ENCODE measurements around the gene RHBDD3. TPM values are rescaled to one million over a fixed set of nuclear protein-coding genes. Genes with fewer than 3 reads are reported as not detected.

The RHBDD3 gene
- total and polyA plus RNA-seq, 9 of the 15 experiments (the other 6 are each of a cell fraction or from before 2014, with no cell fraction given), result 0.32 to 35.6 (median 14.0) TPM

DNA sequence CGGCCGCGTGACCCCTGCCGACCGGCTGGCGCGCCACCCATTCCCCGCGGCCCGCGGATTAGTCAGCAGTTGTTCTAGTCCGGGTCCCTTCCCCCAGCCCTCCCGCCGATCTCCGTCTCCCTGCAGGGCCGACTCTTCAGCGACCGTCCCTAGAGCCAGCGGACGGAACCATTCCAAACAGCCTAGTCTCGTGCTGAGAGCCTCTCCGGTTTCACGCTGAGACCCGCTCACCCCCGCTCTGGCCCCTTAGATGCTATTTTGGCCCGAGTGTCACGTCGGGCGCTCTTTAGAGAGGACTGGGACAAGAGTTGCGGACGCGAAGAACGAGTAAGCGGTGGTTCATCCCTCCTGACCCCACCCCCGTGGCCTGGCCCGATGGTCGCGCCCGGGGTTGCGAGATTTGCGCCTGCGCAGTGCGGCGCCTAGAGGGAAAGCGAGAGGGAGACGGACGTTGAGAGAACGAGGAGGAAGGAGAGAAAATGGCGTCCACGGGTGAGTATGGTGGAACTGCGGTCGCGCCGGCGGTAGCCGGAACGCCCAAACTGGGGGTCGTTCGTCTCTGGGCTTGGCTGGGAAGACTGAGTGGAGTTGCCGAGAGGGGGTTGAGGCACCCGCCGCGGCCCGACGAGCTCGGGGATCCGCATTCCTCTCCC, at the start of gene RHBDD3, which contains the start of gene EWSR1 (continued):
- TF ChIP-seq, protein P1, sequence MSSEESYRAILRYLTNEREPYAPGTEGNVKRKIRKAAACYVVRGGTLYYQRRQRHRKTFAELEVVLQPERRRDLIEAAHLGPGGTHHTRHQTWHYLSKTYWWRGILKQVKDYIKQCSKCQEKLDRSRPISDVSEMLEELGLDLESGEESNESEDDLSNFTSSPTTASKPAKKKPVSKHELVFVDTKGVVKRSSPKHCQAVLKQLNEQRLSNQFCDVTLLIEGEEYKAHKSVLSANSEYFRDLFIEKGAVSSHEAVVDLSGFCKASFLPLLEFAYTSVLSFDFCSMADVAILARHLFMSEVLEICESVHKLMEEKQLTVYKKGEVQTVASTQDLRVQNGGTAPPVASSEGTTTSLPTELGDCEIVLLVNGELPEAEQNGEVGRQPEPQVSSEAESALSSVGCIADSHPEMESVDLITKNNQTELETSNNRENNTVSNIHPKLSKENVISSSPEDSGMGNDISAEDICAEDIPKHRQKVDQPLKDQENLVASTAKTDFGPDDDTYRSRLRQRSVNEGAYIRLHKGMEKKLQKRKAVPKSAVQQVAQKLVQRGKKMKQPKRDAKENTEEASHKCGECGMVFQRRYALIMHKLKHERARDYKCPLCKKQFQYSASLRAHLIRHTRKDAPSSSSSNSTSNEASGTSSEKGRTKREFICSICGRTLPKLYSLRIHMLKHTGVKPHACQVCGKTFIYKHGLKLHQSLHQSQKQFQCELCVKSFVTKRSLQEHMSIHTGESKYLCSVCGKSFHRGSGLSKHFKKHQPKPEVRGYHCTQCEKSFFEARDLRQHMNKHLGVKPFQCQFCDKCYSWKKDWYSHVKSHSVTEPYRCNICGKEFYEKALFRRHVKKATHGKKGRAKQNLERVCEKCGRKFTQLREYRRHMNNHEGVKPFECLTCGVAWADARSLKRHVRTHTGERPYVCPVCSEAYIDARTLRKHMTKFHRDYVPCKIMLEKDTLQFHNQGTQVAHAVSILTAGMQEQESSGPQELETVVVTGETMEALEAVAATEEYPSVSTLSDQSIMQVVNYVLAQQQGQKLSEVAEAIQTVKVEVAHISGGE (CRISPR knock-in tag; IDR thresholded peaks at IDR 0.05), result 0 out of 6 replicates have a peak, but pooled peaks of 1 of the 3 experiments have one; percentile 26
- TF ChIP-seq THRAP3 (IDR thresholded peaks at IDR 0.05; ENCODE audit: borderline replicate concordance) (no peak), NFRKB (IDR thresholded peaks at IDR 0.05; ENCODE audit: low read depth) (peak; percentile 98), RB1 (IDR thresholded peaks at IDR 0.05; ENCODE audit: low read depth) (peak; percentile 53; the same call in 1 of the 2 replicates), PTRF (tag; IDR thresholded peaks at IDR 0.05) (no peak), ZNF57 (CRISPR knock-in tag; IDR thresholded peaks at IDR 0.05) (no peak), COPS2 (conservative IDR thresholded peaks at IDR 0.05) (no peak), KLF10 (CRISPR knock-in tag; IDR thresholded peaks at IDR 0.05) (no peak), U2AF2 (optimal IDR thresholded peaks at IDR 0.05; ENCODE audit: low read depth, low read length) (no peak), ATF1 (CRISPR knock-in tag; IDR thresholded peaks at IDR 0.05) (no peak), ATF1 (tag; IDR thresholded peaks at IDR 0.05) (0 out of 2 replicates have a peak, but pooled peaks have one; percentile 38), SMAD1 (IDR thresholded peaks at IDR 0.05; ENCODE audit: low read depth, low read length, partially characterized antibody) (no peak), ZNF75A (CRISPR knock-in tag; IDR thresholded peaks at IDR 0.05) (no peak), ZC3H8 (IDR thresholded peaks at IDR 0.05) (no peak), FOXP1 (CRISPR knock-in tag; IDR thresholded peaks at IDR 0.05) (peak; percentile 12; the same call in 1 of the 2 replicates), IFI16 (CRISPR knock-in tag; IDR thresholded peaks at IDR 0.05) (no peak), RHOXF2B (CRISPR knock-in tag; conservative IDR thresholded peaks at IDR 0.05) (no peak), HINFP (tag; conservative IDR thresholded peaks at IDR 0.05; ENCODE audit: low read depth) (no peak)
- TF ChIP-seq, protein P2, sequence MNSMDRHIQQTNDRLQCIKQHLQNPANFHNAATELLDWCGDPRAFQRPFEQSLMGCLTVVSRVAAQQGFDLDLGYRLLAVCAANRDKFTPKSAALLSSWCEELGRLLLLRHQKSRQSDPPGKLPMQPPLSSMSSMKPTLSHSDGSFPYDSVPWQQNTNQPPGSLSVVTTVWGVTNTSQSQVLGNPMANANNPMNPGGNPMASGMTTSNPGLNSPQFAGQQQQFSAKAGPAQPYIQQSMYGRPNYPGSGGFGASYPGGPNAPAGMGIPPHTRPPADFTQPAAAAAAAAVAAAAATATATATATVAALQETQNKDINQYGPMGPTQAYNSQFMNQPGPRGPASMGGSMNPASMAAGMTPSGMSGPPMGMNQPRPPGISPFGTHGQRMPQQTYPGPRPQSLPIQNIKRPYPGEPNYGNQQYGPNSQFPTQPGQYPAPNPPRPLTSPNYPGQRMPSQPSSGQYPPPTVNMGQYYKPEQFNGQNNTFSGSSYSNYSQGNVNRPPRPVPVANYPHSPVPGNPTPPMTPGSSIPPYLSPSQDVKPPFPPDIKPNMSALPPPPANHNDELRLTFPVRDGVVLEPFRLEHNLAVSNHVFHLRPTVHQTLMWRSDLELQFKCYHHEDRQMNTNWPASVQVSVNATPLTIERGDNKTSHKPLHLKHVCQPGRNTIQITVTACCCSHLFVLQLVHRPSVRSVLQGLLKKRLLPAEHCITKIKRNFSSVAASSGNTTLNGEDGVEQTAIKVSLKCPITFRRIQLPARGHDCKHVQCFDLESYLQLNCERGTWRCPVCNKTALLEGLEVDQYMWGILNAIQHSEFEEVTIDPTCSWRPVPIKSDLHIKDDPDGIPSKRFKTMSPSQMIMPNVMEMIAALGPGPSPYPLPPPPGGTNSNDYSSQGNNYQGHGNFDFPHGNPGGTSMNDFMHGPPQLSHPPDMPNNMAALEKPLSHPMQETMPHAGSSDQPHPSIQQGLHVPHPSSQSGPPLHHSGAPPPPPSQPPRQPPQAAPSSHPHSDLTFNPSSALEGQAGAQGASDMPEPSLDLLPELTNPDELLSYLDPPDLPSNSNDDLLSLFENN (IDR thresholded peaks at IDR 0.05; ENCODE audit: low read depth in 2 of 2, low read length in 2 of 2), result no peak
- TF ChIP-seq, protein P3, sequence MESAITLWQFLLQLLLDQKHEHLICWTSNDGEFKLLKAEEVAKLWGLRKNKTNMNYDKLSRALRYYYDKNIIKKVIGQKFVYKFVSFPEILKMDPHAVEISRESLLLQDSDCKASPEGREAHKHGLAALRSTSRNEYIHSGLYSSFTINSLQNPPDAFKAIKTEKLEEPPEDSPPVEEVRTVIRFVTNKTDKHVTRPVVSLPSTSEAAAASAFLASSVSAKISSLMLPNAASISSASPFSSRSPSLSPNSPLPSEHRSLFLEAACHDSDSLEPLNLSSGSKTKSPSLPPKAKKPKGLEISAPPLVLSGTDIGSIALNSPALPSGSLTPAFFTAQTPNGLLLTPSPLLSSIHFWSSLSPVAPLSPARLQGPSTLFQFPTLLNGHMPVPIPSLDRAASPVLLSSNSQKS (CRISPR knock-in tag; IDR thresholded peaks at IDR 0.05), result no peak

All from K562 (cell line).